HepG2 (cell line): ENCODE results near the gene MYO3B. TPM values are rescaled to one million over a fixed set of nuclear protein-coding genes. Genes with fewer than 3 reads are reported as not detected.

Experiments used
- ATAC-seq: fragments of 200-7000 bp; cut with Tn5 transposase; 3 replicates; pipeline ENCODE4 v1.9.1; 2020; ENCODE audit warnings: mild to moderate bottlenecking, moderate library complexity
- BruUV-seq: library from RNA; stranded (reverse); fragments of 400-500 nt; replicated peaks from 2 replicates; lab custom pipeline; 2021; lab: Mats Ljungman, UMichigan
- CTCF ChIA-PET: fragments of 300-600 bp; formaldehyde crosslinking; extraction: SDS; loops from one replicate; lab custom pipeline; 2021; ENCODE audit warnings: low total read pairs, inconsistent platforms, low intra/inter-chr PET ratio; lab: Yijun Ruan, JAX
- POLR2A ChIA-PET: fragments of 350-600 bp; sonication (Branson Sonifier 250); formaldehyde crosslinking; loops from one replicate; lab custom pipeline; 2020; ENCODE audit warnings: antibody characterized with exemption, inconsistent platforms; lab: Yijun Ruan, JAX
- DNase-seq: peaks from one replicate; pipeline ENCODE4 v3.0.0-alpha.2; 2015; ENCODE audit warnings: low spot score
- FAIRE-seq: peaks from 3 replicates; lab custom pipeline; 2011; peaks lifted over from hg19 to GRCh38; lab: Jason Lieb, UNC
- H2AFZ ChIP-seq: one replicate; pipeline ENCODE4 v1.6.1; 2011; ENCODE audit warnings: low read length, inconsistent platforms
- H3K27ac ChIP-seq: fragments of 300-600 bp; 3 replicates; pipeline ENCODE4 v1.8.0; 2011; ENCODE audit warnings: mixed run types, mild to moderate bottlenecking, mixed read lengths, low read length, inconsistent platforms; ENCODE audit not compliant: insufficient read depth; ENCODE audit errors: extremely low read length
- H3K27me3 ChIP-seq, 2 experiments: fragments of 200-600 bp in 1 of 2; 2 replicates in 1 of 2; 3 replicates in 1 of 2; pipeline versions ENCODE4 v1.6.0 to v1.8.0; 2011; ENCODE audit warnings: low read length in 2 of 2, mild to moderate bottlenecking in 2 of 2, moderate library complexity in 2 of 2, inconsistent platforms in 1 of 2; ENCODE audit not compliant: insufficient read depth in 2 of 2, control insufficient read depth in 1 of 2
- H3K36me3 ChIP-seq, 2 experiments: fragments of 200-600 bp in 1 of 2; replicated peaks in 1 of 2; 2 replicates in 1 of 2; 3 replicates in 1 of 2; pipeline versions ENCODE4 v1.5.1 to v1.8.0; 2011; ENCODE audit warnings: low read length in 2 of 2, inconsistent platforms in 1 of 2; ENCODE audit not compliant: insufficient read depth in 2 of 2, control insufficient read depth in 1 of 2
- H3K4me1 ChIP-seq: 2 replicates; pipeline ENCODE4 v1.5.1; 2012; ENCODE audit warnings: low read length, inconsistent platforms; ENCODE audit not compliant: insufficient read depth
- H3K4me2 ChIP-seq: 2 replicates; pipeline ENCODE4 v1.6.0; 2011; ENCODE audit warnings: low read depth, low read length, inconsistent platforms
- H3K4me3 ChIP-seq, 3 experiments: fragments of 200-600 bp in 1 of 3; sonication (generic), shearing (Covaris generic) in 1 of 3; replicated peaks in 1 of 3; 2 replicates each; pipeline ENCODE4 v1.5.1; 2011 to 2016; ENCODE audit warnings: low read length in 3 of 3, inconsistent platforms in 2 of 3, low read depth in 2 of 3, mild to moderate bottlenecking in 2 of 3, control low read depth in 1 of 3, mixed read lengths in 1 of 3; ENCODE audit not compliant: insufficient read depth in 1 of 3
- H3K79me2 ChIP-seq: one replicate; pipeline ENCODE4 v1.6.1; 2011; ENCODE audit warnings: low read length, inconsistent platforms; ENCODE audit not compliant: insufficient read depth
- H3K9ac ChIP-seq: 2 replicates; pipeline ENCODE4 v1.6.0; 2011; ENCODE audit warnings: mild to moderate bottlenecking, low read depth, low read length, inconsistent platforms; ENCODE audit not compliant: insufficient read depth
- H3K9me3 ChIP-seq: 2 replicates; pipeline ENCODE4 v1.5.1; 2012; ENCODE audit warnings: mild to moderate bottlenecking, low read length
- H4K20me1 ChIP-seq: 2 replicates; pipeline ENCODE4 v1.6.0; 2011; ENCODE audit warnings: inconsistent platforms, mild to moderate bottlenecking, low read length, moderate library complexity; ENCODE audit not compliant: insufficient read depth
- ATRX ChIP-seq: sonication (generic); formaldehyde crosslinking; IDR thresholded peaks from 2 replicates; pipeline ENCODE4 v1.4.0; 2020; ENCODE audit warnings: missing genetic modification reagents, borderline replicate concordance
- BRD4 ChIP-seq: sonication (generic); formaldehyde crosslinking; IDR thresholded peaks from 2 replicates; pipeline ENCODE4 v1.4.0; 2020; ENCODE audit warnings: missing genetic modification reagents
- HOMEZ ChIP-seq: IDR thresholded peaks from 2 replicates; pipeline ENCODE4 v1.6.1; 2016; ENCODE audit warnings: low read depth
- KLF9 ChIP-seq: IDR thresholded peaks from 2 replicates; pipeline ENCODE4 v1.6.1; 2016; ENCODE audit warnings: low read depth
- MAX ChIP-seq: IDR thresholded peaks from 2 replicates; pipeline ENCODE4 v1.6.1; 2012; ENCODE audit warnings: inconsistent platforms
- PHF8 ChIP-seq: sonication (generic); formaldehyde crosslinking; IDR thresholded peaks from 2 replicates; pipeline ENCODE4 v1.5.0; 2020; ENCODE audit warnings: missing genetic modification reagents
- SCMH1 ChIP-seq: sonication (generic); formaldehyde crosslinking; IDR thresholded peaks from 2 replicates; pipeline ENCODE4 v1.9.0; 2021; ENCODE audit warnings: missing genetic modification reagents, mild to moderate bottlenecking, borderline replicate concordance
- TCF12 ChIP-seq, 2 experiments: fragments of 450-650 bp in 1 of 2; sonication (generic) in 1 of 2; formaldehyde crosslinking in 1 of 2; IDR thresholded peaks; 2 replicates each; pipeline versions ENCODE4 v1.6.1 to v1.8.0; 2017 to 2022; ENCODE audit warnings: antibody characterized with exemption in 1 of 2, mild to moderate bottlenecking in 1 of 2, missing genetic modification reagents in 1 of 2, moderate library complexity in 1 of 2
- TFE3 ChIP-seq: IDR thresholded peaks from 2 replicates; pipeline ENCODE4 v1.6.1; 2016
- ZBTB34 ChIP-seq: sonication (generic); formaldehyde crosslinking; IDR thresholded peaks from 2 replicates; pipeline ENCODE4 v1.8.0; 2022; ENCODE audit warnings: mild to moderate bottlenecking, missing genetic modification reagents
- ZFP82 ChIP-seq: sonication (generic); formaldehyde crosslinking; IDR thresholded peaks from 2 replicates; pipeline ENCODE4 v1.5.1; 2020; ENCODE audit warnings: mild to moderate bottlenecking, missing genetic modification reagents, borderline replicate concordance
- ZNF253 ChIP-seq: sonication (generic); formaldehyde crosslinking; IDR thresholded peaks from 2 replicates; pipeline ENCODE4 v1.8.0; 2022; ENCODE audit warnings: mild to moderate bottlenecking, missing genetic modification reagents, borderline replicate concordance
- ZNF34 ChIP-seq: sonication (generic); formaldehyde crosslinking; IDR thresholded peaks from 2 replicates; pipeline ENCODE4 v1.4.0; 2020; ENCODE audit warnings: mild to moderate bottlenecking, missing genetic modification reagents, borderline replicate concordance
- ZNF572 ChIP-seq: sonication (generic); formaldehyde crosslinking; IDR thresholded peaks from 2 replicates; pipeline ENCODE4 v1.5.1; 2020; ENCODE audit warnings: mild to moderate bottlenecking, missing genetic modification reagents
- ZNF614 ChIP-seq: IDR thresholded peaks from 2 replicates; pipeline ENCODE4 v1.6.1; 2018; ENCODE audit warnings: missing biosample characterization, missing genetic modification reagents, inconsistent platforms, borderline replicate concordance
- ZNF720 ChIP-seq: sonication (generic); formaldehyde crosslinking; IDR thresholded peaks from 2 replicates; pipeline ENCODE4 v1.4.0; 2020; ENCODE audit warnings: missing genetic modification reagents
- ZNF782 ChIP-seq: sonication (generic); formaldehyde crosslinking; IDR thresholded peaks from 2 replicates; pipeline ENCODE4 v1.4.0; 2020; ENCODE audit warnings: missing genetic modification reagents, mild to moderate bottlenecking, borderline replicate concordance
- WGBS: methylation state at CpG from one replicate; pipeline ENCODE4 v1.1.6; 2017; ENCODE audit warnings: low lambda C conversion rate; 5-methylcytosine and 5-hydroxymethylcytosine counted together
- in situ Hi-C: cut with HindIII; loops from 2 replicates; pipeline ENCODE4 v1.10.0; 2017; ENCODE audit warnings: low pct_unique_long_range_greater_than_20kb; ENCODE audit not compliant: extremely low pct_ligation_motif_present
- intact Hi-C: fragments of 100-400 bp; cut with micrococcal nuclease; formaldehyde crosslinking; loops from one replicate; pipeline ENCODE4 v1.10.0; 2022; ENCODE audit not compliant: unreplicated experiment
- polyA plus RNA-seq, 8 experiments: library from polyadenylated mRNA; depleted of rRNA in 3 of 8; stranded (reverse) in 7 of 8; unstranded in 1 of 8; fragments of >200 nt; fragmentation: Illumina TruSeq in 4 of 8; extraction: Trizol in 4 of 8; gene quantifications; 2 replicates each; pipeline versions ENCODE4 v1.2.1 to v1.2.3, GENCODE V29; 2011 to 2016; ENCODE audit warnings: low read depth in 4 of 8, missing spikeins in 1 of 8, mixed read lengths in 1 of 8; ENCODE audit not compliant: insufficient read depth in 1 of 8
- total RNA-seq, 5 experiments: library from RNA; depleted of rRNA; stranded (reverse); fragments of >200 nt; fragmentation: Illumina TruSeq; extraction: Trizol; gene quantifications; 2 replicates each; pipeline ENCODE4 v1.2.3, GENCODE V29; 2016; ENCODE audit warnings: low read depth in 1 of 5

Gene MYO3B
- total and polyA plus RNA-seq, 2 of the 13 experiments (the other 11 are each of a cell fraction or from before 2014, with no cell fraction given): 0.01 TPM; not detected in 1

GRCh38 chr2:170503563-170503962 is 325.6 kb downstream of the MYO3B start:
- Histone ChIP-seq H2AFZ (no peak overlapping the region), H4K20me1 (no peaks in the 10 kb centered on the region), H3K4me1 (peaks cover 48% of the 10 kb centered on the region)
- in situ Hi-C loops: no loop called here
- TF ChIP-seq TFE3 (no peak), ZNF253 (CRISPR knock-in tag) (no peak), HOMEZ (CRISPR knock-in tag) (no peak), SCMH1 (CRISPR knock-in tag) (no peak), ATRX (no peak), ZNF782 (CRISPR knock-in tag) (no peak), MAX (no peak), TCF12 (IDR thresholded peaks at IDR 0.05) (no peak), TCF12 (CRISPR knock-in tag; IDR thresholded peaks at IDR 0.05) (no peak), PHF8 (CRISPR knock-in tag) (no peak), KLF9 (CRISPR knock-in tag) (no peak), ZBTB34 (CRISPR knock-in tag) (no peak), ZNF614 (CRISPR knock-in tag) (no peak), BRD4 (no peak), ZNF34 (CRISPR knock-in tag) (no peak), ZNF572 (CRISPR knock-in tag) (no peak), ZFP82 (CRISPR knock-in tag) (no peak), ZNF720 (no peak)
- TF ChIP-seq, all 625 proteins: peak for 0
- Histone ChIP-seq H3K4me2 (no peak overlapping the region), H3K27ac (no peak overlapping the region), H3K9me3 (no peaks in the 10 kb centered on the region), H3K9ac (no peak overlapping the region), H3K36me3 (no peaks in the 10 kb centered on the region), H3K4me3 (no peak overlapping the region), H3K27me3 (peaks cover 1 to 63% of the 10 kb centered on the region in 2 experiments; a peak in 4 of 5 replicates), H3K79me2 (no peaks in the 10 kb centered on the region)
- ChIA-PET POLR2A (no interaction called here), CTCF (no interaction called here)
- FAIRE-seq: no peak
- 83% methylated on average over 3 of the region's 3 CpGs for WGBS
- intact Hi-C loops: no loop called here
- no peak for DNase-seq
- no TSS peak for BruUV-seq
- ATAC-seq: no peak
